ENCODE results near the gene TRUB2. TPM values are rescaled to one million over a fixed set of nuclear protein-coding genes. Genes with fewer than 3 reads are reported as not detected.
A peak's percentile ranks its signal among the peaks of the same experiment; 100 is the strongest.

Gene TRUB2
- total RNA-seq, 4 donors from 2014 or later = 13.2 to 15.6 (median 15.3) TPM

- H3K36me3 ChIP-seq = peaks cover 7 to 42% (median 8%) of the 10 kb centered on the region in 3 donors
- DNase-seq = no peak
- H3K4me1 ChIP-seq = peaks cover 0 to 7% (median 6%) of the 10 kb centered on the region in 3 donors
- no peak overlapping the region for H3K4me3 ChIP-seq
- no peak for TF ChIP-seq POLR2A (IDR thresholded peaks at IDR 0.05)
- TF ChIP-seq CTCF (IDR thresholded peaks at IDR 0.05) = no peak
- H3K27me3 ChIP-seq = no peaks in the 10 kb centered on the region
- H3K9me3 ChIP-seq = no peaks in the 10 kb centered on the region
- intact Hi-C loops (cut with DNase I) = no loop called here
- 64 to 85% methylated on average over 1 to 7 of the region's 7 CpGs for WGBS, 2 donors
- no peak overlapping the region for H3K27ac ChIP-seq
Measured at GRCh38 chr9:128335161-128335560, 12.9 kb upstream of the TRUB2 start.

- 75 to 81% methylated on average over 6 to 10 of the region's 11 CpGs for WGBS, 2 donors
Measured at GRCh38 chr9:128333451-128333869, 11.2 kb upstream of the TRUB2 start.

GRCh38 chr9:128325629-128326028, 3.4 kb upstream of the TRUB2 start:
- Histone ChIP-seq H3K9me3 (no peaks in the 10 kb centered on the region), H3K27ac (peak overlapping the region; percentile 53 to 95 (median 61)), H3K4me1 (peaks cover 18 to 76% (median 43%) of the 10 kb centered on the region in 3 donors), H3K36me3 (peaks cover 3 to 40% (median 5%) of the 10 kb centered on the region in 3 donors), H3K4me3 (no peak overlapping the region), H3K27me3 (no peaks in the 10 kb centered on the region)
- TF ChIP-seq CTCF (IDR thresholded peaks at IDR 0.05) (no peak), POLR2A (IDR thresholded peaks at IDR 0.05) (no peak)
- WGBS, 2 donors = 65 to 86% methylated on average over 4 to 11 of the region's 13 CpGs
- no peak for DNase-seq
- intact Hi-C loops (cut with DNase I) = no loop called here

More at GRCh38 chr9:128333451-128333869, 11.2 kb upstream of the TRUB2 start:
- peaks cover 0 to 17% (median 6%) of the 10 kb centered on the region in 3 donors for H3K4me1 ChIP-seq
- no peak overlapping the region for H3K4me3 ChIP-seq
- no peak overlapping the region for H3K27ac ChIP-seq
- no peaks in the 10 kb centered on the region for H3K9me3 ChIP-seq
- no peak for DNase-seq
- H3K36me3 ChIP-seq = peaks cover 7 to 45% (median 8%) of the 10 kb centered on the region in 3 donors
- TF ChIP-seq POLR2A (IDR thresholded peaks at IDR 0.05) = no peak
- no peak for TF ChIP-seq CTCF (IDR thresholded peaks at IDR 0.05)
- intact Hi-C loops (cut with DNase I) = no loop called here
- no peaks in the 10 kb centered on the region for H3K27me3 ChIP-seq

- 100% methylated on average over 1 of the region's 1 CpG; no CpG with 5 or more reads in 1 of the 2 donors for WGBS, 2 donors
- intact Hi-C loops (cut with DNase I) = no loop called here
- Histone ChIP-seq H3K4me1 (peaks cover 18 to 68% (median 43%) of the 10 kb centered on the region in 3 donors), H3K4me3 (peak overlapping the region in 1 of 4 donors; percentile 92), H3K9me3 (no peaks in the 10 kb centered on the region), H3K27me3 (no peaks in the 10 kb centered on the region), H3K36me3 (peaks cover 3 to 52% (median 5%) of the 10 kb centered on the region in 3 donors), H3K27ac (peak overlapping the region in 3 of 4 donors; percentile 53 to 97 (median 95))
- no peak for TF ChIP-seq CTCF (IDR thresholded peaks at IDR 0.05)
- no peak for TF ChIP-seq POLR2A (IDR thresholded peaks at IDR 0.05)
- DNase-seq = no peak
Measured at GRCh38 chr9:128324401-128324800, 2.2 kb upstream of the TRUB2 start.

GRCh38 chr9:128323791-128324190, 1.5 kb upstream of the TRUB2 start:
- Histone ChIP-seq H3K9me3 (no peaks in the 10 kb centered on the region), H3K36me3 (peaks cover 3 to 58% (median 5%) of the 10 kb centered on the region in 3 donors), H3K4me3 (peak overlapping the region; percentile 73 to 94 (median 89)), H3K27ac (peak overlapping the region; percentile 84 to 97 (median 96)), H3K4me1 (peaks cover 18 to 62% (median 39%) of the 10 kb centered on the region in 3 donors), H3K27me3 (no peaks in the 10 kb centered on the region)
- no peak for DNase-seq
- WGBS, 2 donors = 61 to 77% methylated on average over 8 to 12 of the region's 12 CpGs
- TF ChIP-seq CTCF (IDR thresholded peaks at IDR 0.05) (no peak), POLR2A (IDR thresholded peaks at IDR 0.05) (no peak)
- intact Hi-C loops (cut with DNase I) = no loop called here
